ENCODE results near the gene CNTN1.
"Not testable (repeated sequence)": the region's sequence is repeated elsewhere in the genome, so short reads cannot be mapped to it uniquely, and the experiment has no call there.

Gene CNTN1

GRCh38 chr12:40697566-40698259 is 5.5 kb downstream of the CNTN1 start:
- no peak for DNase-seq (ENCODE audit: extremely low read depth in 1 of 2, low read depth in 1 of 2)

GRCh38 chr12:40701756-40702155 is 9.5 kb downstream of the CNTN1 start:
- DNase-seq (ENCODE audit: extremely low read depth in 1 of 2, low read depth in 1 of 2): no peak

- no peak for DNase-seq (ENCODE audit: extremely low read depth in 1 of 2, low read depth in 1 of 2)
These were observed 18.9 kb downstream of the CNTN1 start for GRCh38 chr12:40711121-40711520.

GRCh38 chr12:40714636-40715035 is 22.4 kb downstream of the CNTN1 start:
- DNase-seq (ENCODE audit: extremely low read depth in 1 of 2, low read depth in 1 of 2): no peak

GRCh38 chr12:40716037-40716436 is 23.8 kb downstream of the CNTN1 start:
- DNase-seq (ENCODE audit: extremely low read depth in 1 of 2, low read depth in 1 of 2): no peak

- DNase-seq (ENCODE audit: extremely low read depth in 1 of 2, low read depth in 1 of 2): no peak
These were observed 25.3 kb downstream of the CNTN1 start for GRCh38 chr12:40717576-40717975.

- DNase-seq (ENCODE audit: extremely low read depth in 1 of 2, low read depth in 1 of 2): no peak
These were observed 26.7 kb downstream of the CNTN1 start for GRCh38 chr12:40718878-40719372.

GRCh38 chr12:40723001-40723400 is 30.8 kb downstream of the CNTN1 start:
- DNase-seq (ENCODE audit: extremely low read depth in 1 of 2, low read depth in 1 of 2): no peak

- no peak for DNase-seq (ENCODE audit: extremely low read depth in 1 of 2, low read depth in 1 of 2)
These were observed 34.1 kb downstream of the CNTN1 start for GRCh38 chr12:40726366-40726765.

- no peak for DNase-seq (ENCODE audit: extremely low read depth in 1 of 2, low read depth in 1 of 2)
These were observed 35.7 kb downstream of the CNTN1 start for GRCh38 chr12:40727774-40728483.

- DNase-seq (ENCODE audit: extremely low read depth in 1 of 2, low read depth in 1 of 2): no peak
These were observed 38.0 kb downstream of the CNTN1 start for GRCh38 chr12:40730281-40730680.

GRCh38 chr12:40733871-40734270 is 41.6 kb downstream of the CNTN1 start:
- no peak for DNase-seq (ENCODE audit: extremely low read depth in 1 of 2, low read depth in 1 of 2)

- no peak for DNase-seq (ENCODE audit: extremely low read depth in 1 of 2, low read depth in 1 of 2)
These were observed 42.0 kb downstream of the CNTN1 start for GRCh38 chr12:40734276-40734675.

GRCh38 chr12:40735551-40736230 is 43.5 kb downstream of the CNTN1 start:
- DNase-seq (ENCODE audit: extremely low read depth in 1 of 2, low read depth in 1 of 2): no peak

GRCh38 chr12:40737416-40737815 is 45.2 kb downstream of the CNTN1 start:
- not testable (repeated sequence) for DNase-seq (ENCODE audit: extremely low read depth in 1 of 2, low read depth in 1 of 2)

- no peak for DNase-seq (ENCODE audit: extremely low read depth in 1 of 2, low read depth in 1 of 2)
These were observed 46.6 kb downstream of the CNTN1 start for GRCh38 chr12:40738856-40739255.

GRCh38 chr12:40742041-40742440 is 49.8 kb downstream of the CNTN1 start:
- no peak for DNase-seq (ENCODE audit: extremely low read depth in 1 of 2, low read depth in 1 of 2)

GRCh38 chr12:40745386-40745785 is 53.1 kb downstream of the CNTN1 start:
- DNase-seq (ENCODE audit: extremely low read depth in 1 of 2, low read depth in 1 of 2): no peak

GRCh38 chr12:40749863-40750262 is 57.6 kb downstream of the CNTN1 start:
- DNase-seq (ENCODE audit: extremely low read depth in 1 of 2, low read depth in 1 of 2): no peak

GRCh38 chr12:40752011-40752410 is 59.8 kb downstream of the CNTN1 start:
- DNase-seq (ENCODE audit: extremely low read depth in 1 of 2, low read depth in 1 of 2): no peak

- DNase-seq (ENCODE audit: extremely low read depth in 1 of 2, low read depth in 1 of 2): no peak
These were observed 68.6 kb downstream of the CNTN1 start for GRCh38 chr12:40760821-40761220.

GRCh38 chr12:40762072-40762471 is 69.8 kb downstream of the CNTN1 start:
- no peak for DNase-seq (ENCODE audit: extremely low read depth in 1 of 2, low read depth in 1 of 2)
